GM19025 (cell line): Measurements from ENCODE around the gene MDP1.

Experiments used
- ATAC-seq: cut with Tn5 transposase; IDR thresholded peaks from one replicate; pipeline ENCODE4 v1.9.1; 2021; ENCODE audit warnings: mild to moderate bottlenecking, low read depth, moderate library complexity; ENCODE audit not compliant: unreplicated experiment

The MDP1 gene

DNA sequence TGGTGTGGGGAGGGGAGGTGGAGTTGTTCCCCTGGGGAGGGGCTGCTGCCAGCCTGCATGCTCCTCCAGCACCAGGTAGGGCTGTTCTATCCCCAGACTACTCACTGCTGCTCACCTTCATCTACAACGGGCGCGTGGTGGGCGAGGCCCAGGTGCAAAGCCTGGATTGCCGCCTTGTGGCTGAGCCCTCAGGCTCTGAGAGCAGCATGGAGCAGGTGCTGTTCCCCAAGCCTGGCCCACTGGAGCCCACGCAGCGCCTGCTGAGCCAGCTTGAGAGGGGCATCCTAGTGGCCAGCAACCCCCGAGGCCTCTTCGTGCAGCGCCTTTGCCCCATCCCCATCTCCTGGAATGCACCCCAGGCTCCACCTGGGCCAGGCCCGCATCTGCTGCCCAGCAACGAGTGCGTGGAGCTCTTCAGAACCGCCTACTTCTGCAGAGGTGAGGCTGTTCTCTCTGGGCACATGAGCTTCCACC lies 51.3 kb downstream of the MDP1 start:
- no peak for ATAC-seq
